HG02610 (cell line): ENCODE measurements around the gene PSMB10.
"Not testable (repeated sequence)": the region's sequence is repeated elsewhere in the genome, so short reads cannot be mapped to it uniquely, and the experiment has no call there.

Experiments used
- ATAC-seq: cut with Tn5 transposase; IDR thresholded peaks from one replicate; pipeline ENCODE4 v1.9.1; 2021; ENCODE audit warnings: mild to moderate bottlenecking, moderate library complexity; ENCODE audit not compliant: unreplicated experiment

The PSMB10 gene

DNA sequence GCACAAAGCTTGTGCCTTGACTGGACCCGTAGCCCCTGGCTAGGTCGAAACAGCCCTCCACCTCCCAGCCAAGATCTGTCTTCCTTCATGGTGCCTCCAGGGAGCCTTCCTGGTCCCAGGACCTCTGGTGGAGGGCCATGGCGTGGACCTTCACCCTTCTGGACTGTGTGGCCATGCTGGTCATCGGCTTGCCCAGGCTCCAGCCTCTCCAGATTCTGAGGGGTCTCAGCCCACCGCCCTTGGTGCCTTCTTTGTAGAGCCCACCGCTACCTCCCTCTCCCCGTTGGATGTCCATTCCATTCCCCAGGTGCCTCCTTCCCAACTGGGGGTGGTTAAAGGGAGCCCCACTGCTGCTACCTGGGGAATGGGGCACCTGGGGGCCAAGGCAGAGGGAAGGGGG lies 8.5 kb downstream of the PSMB10 start:
- ATAC-seq, result no peak

DNA sequence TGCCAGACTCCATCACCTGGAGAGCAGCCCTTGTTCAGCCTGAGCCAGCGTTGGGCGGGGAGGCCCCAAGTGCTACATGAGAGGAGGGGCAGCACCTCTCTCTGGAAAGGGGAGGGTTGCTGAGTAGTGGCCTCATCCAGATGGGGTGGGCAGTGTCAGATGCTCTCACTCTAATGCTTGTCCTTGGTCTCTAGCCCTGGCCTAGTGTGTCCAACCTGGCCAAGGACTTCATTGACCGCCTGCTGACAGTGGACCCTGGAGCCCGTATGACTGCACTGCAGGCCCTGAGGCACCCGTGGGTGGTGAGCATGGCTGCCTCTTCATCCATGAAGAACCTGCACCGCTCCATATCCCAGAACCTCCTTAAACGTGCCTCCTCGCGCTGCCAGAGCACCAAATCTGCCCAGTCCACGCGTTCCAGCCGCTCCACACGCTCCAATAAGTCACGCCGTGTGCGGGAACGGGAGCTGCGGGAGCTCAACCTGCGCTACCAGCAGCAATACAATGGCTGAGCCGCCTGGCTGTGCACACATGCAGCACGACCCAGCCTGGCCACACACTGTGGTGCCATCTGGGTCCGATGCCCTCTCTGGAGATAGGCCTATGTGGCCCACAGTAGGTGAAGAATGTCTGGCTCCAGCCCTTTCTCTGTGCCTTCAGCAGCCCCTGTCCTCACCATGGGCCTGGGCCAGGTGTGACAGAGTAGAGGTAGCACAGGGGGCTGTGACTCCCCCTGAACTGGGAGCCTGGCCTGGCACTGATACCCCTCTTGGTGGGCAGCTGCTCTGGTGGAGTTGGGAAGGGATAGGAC lies 9.3 kb downstream of the PSMB10 start:
- ATAC-seq, result no peak

DNA sequence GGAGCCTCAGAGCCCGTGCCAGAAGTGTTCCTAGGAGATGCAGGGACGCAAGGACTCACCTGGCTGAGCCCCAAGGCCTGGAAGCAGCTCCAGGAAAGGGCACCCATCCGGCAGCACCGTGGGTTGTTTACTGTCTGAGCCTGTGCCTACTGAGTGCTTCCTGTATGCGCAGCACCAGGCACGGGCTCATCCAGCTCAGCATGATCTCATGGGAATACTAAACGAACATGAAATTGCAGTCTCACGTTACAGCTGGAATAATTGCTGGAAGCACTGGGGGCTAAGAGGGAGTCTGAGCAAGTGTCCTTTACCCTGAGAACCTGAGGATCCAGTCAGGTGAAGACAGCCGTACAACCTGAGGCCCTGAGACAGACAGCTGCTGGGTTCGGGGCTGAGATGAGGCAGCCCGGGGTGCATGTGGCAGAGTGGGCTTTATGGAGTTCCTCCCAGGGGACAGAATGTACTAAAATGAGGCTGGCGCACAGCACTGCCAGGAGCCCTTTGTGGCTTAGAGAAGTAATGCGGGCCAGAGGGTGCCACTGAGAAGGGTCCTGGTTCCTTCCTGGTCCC lies 10.4 kb downstream of the PSMB10 start:
- ATAC-seq, result no peak

DNA sequence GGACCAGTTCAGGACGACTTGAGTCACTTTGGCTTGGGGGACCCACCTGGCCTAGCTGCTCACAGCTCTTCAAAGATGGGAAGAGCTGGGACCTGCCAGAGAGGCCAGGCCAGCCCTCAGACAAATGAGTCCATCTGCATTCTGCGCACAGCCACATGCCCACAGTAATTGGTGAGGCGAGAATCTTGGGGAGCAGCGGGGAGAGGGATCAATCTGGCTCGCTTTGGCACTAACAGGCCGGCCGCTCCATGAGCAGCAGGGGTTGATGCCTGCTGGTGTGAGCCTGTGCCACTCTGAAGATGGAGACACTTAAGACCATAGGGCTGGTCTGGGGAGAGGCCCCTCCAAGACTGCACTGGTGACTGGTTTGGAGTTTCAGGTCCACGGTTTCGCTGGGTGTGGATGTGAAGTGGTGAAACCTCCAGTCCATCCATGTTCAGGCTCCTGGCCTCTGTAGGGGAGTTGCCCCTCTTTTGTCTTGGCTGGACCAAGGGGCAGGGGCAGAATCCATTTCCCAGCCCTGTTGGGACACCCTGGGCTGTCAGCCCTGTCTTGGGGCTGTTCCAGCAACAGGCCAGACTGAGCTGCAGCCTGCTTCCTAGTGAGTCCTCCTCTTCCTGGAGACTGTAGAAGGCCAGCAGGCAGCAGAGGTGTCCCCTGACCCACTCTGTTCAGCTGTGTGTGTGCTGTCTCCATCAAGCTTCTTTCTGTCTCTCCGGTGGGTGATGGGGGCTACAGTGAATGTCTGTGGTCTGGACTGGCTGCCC lies 12.3 kb downstream of the PSMB10 start:
- ATAC-seq, result no peak

DNA sequence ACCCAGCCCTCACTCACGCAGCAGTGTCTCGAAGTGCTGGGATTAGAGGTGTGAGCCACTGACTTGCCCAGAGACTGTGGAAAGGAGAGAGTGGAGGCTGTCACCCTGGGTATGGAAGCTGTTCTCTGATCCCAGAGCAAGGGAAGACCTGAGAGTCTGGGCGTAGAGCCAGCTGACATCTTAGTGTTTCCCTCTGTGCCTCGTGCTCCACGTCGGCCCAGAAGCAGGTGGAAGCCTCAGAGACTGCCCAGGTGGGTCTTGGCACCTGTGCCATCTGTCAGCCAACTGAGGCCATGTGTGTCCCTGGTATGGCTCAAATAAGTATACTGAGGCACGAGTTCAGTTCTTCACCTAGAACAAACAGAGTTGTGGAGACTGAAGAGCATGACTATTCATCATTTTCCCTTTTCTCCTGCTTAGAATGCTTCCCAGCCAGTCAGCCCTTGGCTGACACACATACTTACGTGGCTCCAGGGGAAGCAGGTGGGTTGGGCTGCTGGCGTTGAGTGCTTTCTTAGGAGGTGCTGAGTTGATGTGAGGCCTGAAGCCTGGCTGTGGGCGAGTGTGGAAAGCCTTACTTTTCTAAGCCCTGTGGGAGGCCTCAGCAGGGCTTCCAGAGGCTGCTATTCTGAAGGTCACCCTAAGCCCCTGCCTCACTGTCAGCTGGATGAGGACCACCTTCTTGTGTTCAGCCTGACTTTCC lies 13.1 kb downstream of the PSMB10 start:
- ATAC-seq, result no peak

DNA sequence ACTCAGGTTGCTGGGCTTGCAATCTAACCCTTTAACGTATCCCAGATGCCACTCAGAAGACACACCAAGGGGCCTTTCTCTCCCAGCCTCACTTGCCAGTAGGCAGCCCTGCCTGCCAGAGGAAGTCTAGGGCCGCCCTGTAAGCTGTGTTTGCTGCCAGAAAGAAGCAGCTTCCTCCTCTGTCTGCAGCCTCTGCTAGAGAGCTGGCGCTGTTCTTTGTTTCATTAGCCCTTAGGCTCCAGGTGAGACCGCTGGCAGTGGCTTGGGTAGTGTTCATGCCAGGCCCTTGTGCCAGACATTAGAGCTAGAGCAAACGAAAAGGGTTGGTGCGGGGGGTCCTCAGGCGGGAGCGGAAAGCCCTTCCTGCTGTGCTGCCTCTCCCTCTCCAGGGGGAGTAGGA lies 13.9 kb downstream of the PSMB10 start:
- no peak for ATAC-seq

DNA sequence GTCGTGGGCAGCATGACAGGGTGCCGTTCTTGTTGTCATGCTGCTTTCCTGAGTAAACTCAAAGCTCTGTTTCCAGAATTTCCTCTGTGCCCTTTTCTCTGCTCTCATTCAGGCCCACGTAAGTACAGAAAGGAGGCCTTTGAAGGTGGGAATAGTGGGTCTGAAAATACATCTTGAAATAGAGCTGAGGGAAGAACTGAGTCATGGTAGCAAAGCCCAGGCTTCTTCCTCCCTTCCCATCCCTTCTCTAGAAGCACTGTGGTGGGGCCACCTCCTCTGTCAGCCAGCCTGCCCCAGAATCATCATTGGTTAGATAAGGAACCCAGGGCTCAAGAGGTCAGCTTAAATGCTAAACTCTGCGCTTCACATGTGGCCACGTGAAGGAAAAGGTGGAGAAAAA lies 14.4 kb downstream of the PSMB10 start:
- no peak for ATAC-seq

DNA sequence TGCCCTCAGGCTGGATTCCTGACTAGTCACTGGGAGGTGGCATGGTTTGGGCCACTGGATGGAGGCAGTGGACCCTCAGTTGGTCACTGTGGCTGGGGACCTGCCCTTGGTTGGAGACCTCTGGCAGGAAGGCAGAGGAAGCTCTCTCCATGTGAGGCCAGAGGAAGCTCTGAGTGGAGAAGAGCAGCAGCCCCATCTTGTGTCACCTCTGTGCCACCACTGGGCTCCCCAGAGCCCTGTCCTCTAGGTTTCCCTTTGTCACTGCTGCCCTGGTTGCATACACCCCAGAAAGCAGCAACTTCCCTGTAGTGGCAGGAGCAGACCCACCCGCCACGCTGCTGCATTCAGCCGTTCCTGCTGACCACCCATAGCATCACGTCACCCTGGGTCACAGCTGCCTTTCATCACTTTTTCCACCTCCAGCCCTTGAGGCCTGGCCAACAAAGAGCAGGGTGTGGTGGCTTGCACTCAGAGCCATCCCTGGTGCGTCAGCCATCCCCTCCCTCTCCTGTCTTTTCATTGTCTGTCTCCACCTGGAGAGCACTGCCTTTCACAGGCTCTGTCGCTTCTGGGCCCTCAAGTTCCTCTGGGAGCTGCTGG lies 16.9 kb downstream of the PSMB10 start:
- no peak for ATAC-seq

DNA sequence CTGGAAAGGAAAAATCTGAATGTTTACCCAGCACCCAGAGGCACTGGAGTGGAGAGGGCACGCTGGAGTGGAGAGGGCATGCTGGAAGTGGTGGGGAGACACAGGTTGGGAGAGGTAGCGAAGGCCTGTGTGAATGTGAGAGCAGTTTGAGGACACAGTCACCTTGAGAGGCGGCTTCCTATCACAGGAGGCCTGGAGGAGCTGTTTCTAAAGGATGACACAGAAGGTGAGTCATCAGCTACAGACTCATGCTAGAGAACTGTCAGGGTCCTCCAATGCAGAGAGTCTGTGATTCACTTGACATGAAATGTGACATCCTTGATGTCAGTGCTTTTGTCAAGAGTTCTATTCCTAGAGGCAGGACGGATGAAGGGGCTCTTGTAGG lies 18.8 kb downstream of the PSMB10 start:
- ATAC-seq, result no peak

DNA sequence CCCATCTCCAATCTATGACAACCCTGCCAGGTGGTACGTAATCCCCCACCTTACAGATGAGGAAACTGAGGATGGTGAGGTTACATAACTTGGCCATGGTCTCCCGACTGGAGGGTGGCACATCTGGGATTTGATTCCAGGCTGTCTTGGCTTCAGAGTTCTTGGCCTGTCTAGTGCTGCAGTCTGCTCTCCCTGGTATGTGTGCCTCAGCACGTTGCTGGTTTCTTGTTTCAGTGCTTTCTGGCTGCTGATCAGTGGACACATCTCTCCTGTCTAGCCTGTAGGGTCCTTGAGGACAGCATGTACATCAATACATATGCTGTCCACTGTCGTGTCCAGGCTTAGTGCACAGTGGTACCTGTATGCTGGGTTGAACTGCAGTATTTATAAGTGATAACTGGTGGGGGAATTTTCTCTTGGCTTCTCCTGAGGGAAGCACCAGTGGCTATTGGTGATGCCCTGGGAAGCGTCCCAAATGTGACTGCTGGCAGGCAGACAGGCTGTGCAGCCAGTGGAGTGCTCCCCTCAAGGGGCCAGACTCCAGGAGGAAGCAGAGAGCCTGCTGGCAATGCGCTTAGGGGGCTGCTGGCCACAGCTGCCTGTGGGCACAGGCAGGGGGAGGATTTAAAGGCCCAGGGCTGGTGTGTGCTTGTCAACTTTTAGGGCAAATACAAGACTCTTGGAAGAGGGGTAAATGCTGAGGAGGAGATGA lies 19.4 kb downstream of the PSMB10 start:
- ATAC-seq, result no peak

DNA sequence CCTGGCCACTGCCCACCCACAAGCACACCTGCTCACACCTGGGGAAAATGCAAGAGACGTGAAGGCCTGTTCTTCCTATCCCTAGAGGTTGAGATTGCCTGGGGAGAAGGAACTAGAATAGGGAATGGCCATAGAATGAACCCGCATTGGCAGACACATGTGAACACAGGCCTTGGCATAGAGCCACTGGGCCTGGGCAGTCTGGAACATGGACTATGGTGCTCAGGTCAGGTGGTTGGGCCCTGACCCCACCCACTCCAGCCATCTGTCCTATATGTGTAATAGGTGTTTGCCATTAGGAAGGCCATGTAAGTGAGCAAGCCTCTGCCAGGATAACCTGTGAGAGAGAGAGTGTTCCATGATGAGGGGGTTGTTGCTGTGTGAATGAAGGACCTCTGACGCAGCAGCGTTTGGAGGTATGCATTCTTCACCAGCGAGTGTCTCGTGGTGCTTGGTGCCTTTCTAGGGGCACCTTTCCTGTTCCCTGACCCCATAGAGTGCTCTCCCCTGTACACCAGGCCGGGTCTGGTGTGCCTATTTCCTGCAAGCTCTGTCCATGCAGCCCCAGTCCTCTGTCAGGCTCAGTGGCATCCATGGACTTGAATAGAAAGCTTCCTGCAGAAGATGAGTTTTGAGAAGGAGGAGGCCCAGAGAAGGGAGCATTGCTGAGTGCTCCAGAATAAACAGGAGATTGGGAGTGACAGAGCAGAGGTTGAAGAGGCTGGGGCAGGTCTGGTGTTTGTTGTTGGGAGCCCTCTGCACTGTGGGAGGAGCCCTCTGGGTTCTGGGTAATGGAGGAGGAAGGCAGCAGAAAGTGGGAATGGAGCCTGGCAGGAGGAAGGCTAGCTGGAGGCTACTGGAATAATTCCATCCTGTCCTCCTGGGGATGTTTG lies 20.6 kb downstream of the PSMB10 start:
- ATAC-seq, result no peak

DNA sequence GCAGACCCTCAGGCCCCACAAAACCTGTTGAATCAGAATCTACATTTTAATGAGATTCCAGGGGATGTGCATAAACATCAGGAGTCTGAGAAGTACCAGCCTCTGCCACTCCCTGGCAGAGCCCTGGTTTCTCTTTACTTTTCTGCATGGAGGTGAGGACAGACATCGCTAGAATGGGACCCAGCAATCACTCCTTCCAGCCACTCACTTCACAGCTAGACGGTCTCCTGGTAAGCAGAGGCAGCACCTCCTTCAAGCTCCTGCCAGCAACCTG lies 21.2 kb downstream of the PSMB10 start:
- ATAC-seq, result not testable (repeated sequence)

DNA sequence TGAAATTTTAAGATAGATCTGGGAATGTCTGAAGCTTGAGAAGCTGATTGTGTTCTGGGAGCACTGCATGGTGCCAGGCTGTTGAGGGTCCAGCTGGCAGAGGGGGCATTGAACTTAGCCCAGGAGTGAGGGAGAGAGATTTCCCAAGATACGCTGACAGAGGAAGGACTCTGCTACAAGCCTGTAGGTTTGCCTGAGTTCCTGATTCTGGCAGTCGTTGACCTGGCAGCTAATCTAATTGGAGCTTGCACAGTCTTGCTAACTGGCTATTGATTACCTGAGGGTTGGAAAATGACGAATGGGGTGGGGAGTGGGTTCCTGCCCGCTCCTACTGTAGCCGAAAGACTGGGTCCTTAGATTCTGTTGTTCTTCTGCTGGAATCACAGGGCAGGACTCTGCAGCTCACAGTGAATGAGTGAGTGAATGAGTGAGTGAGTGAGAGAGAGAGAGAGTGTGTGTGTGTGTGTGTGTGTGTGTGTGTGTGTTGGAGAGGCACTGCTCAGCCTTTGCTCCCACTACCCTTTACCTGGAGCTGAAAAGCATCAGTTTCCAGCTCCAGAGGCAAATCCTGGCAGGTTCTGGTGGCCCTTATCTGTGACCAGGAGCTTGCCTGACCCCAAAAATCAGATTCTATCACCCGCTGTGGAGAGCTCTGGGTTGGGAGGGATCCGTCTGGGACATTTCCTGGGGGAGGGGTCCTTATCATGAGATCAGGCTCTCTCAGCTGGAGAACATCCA lies 21.7 kb downstream of the PSMB10 start:
- no peak for ATAC-seq

DNA sequence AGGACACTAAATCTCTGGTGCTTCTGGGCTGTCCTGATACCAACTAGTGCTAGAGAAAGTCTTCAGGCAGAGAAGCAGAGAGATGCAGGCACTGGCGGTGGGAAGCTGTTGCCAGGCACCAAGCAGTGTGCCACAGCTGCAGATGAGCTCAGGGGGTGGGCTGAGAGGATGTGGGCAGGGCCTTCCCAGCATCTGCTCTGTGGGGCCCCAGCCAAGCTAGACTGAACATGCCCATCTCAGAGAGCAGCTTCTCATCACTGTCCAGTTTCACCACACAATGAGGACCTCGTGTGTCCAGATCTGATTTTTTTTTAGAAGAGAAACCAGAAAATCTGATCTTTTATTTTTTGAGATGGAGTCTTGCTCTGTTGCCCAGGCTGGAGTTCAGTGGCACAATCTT lies 26.5 kb downstream of the PSMB10 start:
- peak; percentile 45 for ATAC-seq

DNA sequence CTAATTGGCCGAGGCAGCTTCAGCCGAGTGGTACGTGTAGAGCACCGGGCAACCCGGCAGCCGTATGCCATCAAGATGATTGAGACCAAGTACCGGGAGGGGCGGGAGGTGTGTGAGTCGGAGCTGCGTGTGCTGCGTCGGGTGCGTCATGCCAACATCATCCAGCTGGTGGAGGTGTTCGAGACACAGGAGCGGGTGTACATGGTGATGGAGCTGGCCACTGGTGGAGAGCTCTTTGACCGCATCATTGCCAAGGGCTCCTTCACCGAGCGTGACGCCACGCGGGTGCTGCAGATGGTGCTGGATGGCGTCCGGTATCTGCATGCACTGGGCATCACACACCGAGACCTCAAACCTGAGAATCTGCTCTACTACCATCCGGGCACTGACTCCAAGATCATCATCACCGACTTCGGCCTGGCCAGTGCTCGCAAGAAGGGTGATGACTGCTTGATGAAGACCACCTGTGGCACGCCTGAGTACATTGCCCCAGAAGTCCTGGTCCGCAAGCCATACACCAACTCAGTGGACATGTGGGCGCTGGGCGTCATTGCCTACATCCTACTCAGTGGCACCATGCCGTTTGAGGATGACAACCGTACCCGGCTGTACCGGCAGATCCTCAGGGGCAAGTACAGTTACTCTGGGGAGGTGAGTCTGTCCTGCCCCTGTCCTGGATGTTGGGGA lies 27.5 kb downstream of the PSMB10 start:
- ATAC-seq, result no peak

DNA sequence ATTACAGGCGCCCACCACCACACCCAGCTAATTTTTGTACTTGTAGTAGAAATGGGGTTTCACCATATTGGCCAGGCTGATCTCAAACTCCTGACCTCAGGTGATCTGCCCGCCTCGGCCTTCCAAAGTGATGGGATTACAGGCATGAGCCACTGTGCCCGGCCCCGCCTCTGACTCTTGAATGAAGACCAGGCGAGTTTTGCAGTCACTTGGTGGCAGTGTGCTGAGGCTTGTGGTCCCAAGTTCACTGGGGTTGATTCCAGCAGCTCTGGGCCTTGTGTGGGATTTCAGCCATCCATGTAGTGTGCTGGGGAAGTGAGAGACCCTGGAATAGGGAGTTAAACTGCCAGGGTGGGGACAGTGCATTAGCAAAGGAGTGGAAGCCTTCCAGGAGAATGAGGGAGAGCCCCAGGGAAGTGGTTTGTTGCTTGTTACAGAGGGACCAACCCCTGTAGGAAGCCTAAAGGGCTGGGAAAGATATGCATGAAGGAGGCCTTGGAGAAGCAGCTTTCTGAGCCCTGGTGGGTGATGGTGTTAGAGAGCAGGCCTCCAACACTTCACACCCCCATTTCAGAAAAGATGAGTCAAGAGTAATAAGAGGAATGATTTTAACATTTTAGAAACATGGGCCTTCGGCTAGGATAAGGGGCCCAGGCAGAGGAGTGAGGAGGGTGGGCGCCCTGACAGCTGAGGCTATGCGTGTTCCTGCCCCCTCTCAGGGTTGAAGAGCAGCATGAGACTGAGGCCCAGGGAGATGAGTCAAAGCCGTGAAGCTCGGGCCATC lies 29.1 kb downstream of the PSMB10 start:
- no peak for ATAC-seq

DNA sequence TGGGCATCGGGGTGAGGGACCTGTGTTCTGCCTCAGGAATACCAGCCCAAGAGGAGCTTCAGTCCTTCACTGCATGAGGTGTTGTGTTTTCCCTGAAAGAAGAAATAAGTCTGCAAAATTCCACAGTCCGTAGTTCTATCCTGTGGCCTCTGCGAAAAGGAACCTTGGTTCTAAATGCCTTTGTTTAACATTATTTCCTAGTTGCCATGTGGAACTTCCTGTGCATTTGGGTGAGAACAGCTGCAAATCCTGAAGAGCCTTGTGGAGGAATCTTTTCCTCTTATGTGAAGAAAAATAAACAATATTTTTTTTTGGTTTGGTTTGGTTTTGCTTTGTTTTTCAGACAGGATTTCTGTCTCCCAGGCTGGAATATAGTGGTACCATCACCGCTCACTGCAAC lies 33.8 kb downstream of the PSMB10 start:
- ATAC-seq, result no peak

DNA sequence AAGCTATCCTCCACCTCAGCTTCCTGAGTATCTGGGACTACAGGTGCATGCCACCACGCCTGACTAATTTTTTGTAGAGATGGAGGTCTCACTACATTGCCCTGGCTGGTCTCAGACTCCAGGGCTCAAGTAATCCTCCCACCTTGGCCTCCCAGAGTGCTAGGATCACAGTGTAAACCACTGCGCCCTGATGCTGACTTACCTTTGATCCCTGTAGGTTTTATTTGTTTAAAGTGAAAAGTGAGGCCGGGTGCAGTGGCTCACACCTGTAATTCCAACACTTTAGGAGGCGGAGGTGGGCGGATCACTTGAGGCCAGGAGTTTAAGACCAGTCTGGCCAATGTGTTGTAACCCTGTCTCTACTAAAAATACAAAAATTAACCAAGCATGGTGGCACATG lies 34.9 kb downstream of the PSMB10 start:
- no peak for ATAC-seq
